Left lobe of liver (tissue), 1 donor: Measurements from ENCODE around the gene ENPP1. TPM values are rescaled to one million over a fixed set of nuclear protein-coding genes. Genes with fewer than 3 reads are reported as not detected.

Experiments used
- total RNA-seq: library from RNA; stranded (reverse); gene quantifications from one replicate; pipeline ENCODE4 v1.2.1, GENCODE V29; 2021
- donor health status: DM: no; HTN: yes; CAD: no.

Gene ENPP1
- total RNA-seq, 1 donor from 2014 or later: 49.1 TPM

Other genes starting within 250 kb of the ENPP1 start
- gene ARG1, start 234.8 kb upstream of the ENPP1 start, total RNA-seq: 1,138 TPM
- 9.4 TPM for gene MED23, start 179.8 kb upstream of the ENPP1 start, total RNA-seq
- gene ENPP3, start 170.7 kb upstream of the ENPP1 start, total RNA-seq: 1.9 TPM
- gene OR2A4, start 106.6 kb upstream of the ENPP1 start, total RNA-seq: not detected
- not detected for gene CTAGE9, start 97.0 kb upstream of the ENPP1 start, total RNA-seq
- gene CCN2, start 143.4 kb downstream of the ENPP1 start, total RNA-seq: 6.7 TPM